ENCODE results near the gene MCCD1. TPM values are rescaled to one million over a fixed set of nuclear protein-coding genes. Genes with fewer than 3 reads are reported as not detected.
A peak's percentile ranks its signal among the peaks of the same experiment; 100 is the strongest.

Gene MCCD1
- total and polyA plus RNA-seq, 2 of the 13 experiments (the other 11 are each of a cell fraction or from before 2014, with no cell fraction given), result 0.15 TPM; not detected in 1

DNA sequence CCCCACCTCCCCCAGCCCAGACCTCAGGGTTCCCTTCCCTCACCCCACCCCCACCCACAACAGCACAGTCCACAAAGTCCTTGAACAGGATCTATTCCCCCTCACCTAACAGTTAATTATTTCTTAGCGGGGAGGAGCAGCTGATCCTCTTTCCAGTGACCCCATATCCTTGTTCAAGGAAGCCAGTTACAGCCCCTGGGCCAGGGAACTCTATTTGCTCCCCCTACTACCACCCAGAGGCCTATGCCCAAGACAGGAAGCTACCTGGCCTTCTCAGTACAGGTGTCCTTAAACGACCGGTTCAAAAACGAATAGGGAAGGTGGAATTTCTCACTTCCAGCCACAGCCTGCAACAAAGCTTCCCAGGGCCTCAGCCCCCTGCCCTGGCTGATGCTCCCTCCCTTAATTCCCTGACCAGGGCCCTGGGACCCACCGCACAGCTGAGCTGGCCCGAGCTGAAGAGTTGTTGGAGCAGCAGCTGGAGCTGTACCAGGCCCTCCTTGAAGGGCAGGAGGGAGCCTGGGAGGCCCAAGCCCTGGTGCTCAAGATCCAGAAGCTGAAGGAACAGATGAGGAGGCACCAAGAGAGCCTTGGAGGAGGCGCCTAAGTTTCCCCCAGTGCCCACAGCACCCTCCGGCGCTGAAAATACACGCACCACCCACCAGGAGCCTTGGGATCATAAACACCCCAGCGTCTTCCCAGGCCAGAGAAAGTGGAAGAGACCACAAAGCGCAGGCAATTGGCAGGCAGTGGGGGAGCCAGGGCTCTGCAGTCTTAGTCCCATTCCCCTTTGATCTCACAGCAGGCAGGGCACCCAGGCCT, 778 bp downstream of the MCCD1 start (continued):
- no peak for TF ChIP-seq KLF6 (CRISPR knock-in tag; IDR thresholded peaks at IDR 0.05)
- TF ChIP-seq ZNF451 (CRISPR knock-in tag; IDR thresholded peaks at IDR 0.05), result no peak
- TF ChIP-seq, protein P1, sequence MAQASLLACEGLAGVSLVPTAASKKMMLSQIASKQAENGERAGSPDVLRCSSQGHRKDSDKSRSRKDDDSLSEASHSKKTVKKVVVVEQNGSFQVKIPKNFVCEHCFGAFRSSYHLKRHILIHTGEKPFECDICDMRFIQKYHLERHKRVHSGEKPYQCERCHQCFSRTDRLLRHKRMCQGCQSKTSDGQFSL (CRISPR knock-in tag; IDR thresholded peaks at IDR 0.05), result peak; percentile 17; the same call in 1 of the 2 replicates
- TF ChIP-seq, protein P2, sequence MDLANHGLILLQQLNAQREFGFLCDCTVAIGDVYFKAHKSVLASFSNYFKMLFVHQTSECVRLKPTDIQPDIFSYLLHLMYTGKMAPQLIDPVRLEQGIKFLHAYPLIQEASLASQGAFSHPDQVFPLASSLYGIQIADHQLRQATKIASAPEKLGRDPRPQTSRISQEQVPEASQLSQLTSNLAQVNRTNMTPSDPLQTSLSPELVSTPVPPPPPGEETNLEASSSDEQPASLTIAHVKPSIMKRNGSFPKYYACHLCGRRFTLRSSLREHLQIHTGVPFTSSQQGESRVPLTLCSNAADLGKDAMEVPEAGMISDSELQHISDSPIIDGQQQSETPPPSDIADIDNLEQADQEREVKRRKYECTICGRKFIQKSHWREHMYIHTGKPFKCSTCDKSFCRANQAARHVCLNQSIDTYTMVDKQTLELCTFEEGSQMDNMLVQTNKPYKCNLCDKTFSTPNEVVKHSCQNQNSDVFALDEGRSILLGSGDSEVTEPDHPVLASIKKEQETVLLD (CRISPR knock-in tag; IDR thresholded peaks at IDR 0.05; ENCODE audit: low read depth), result no peak
- TF ChIP-seq, protein P3, sequence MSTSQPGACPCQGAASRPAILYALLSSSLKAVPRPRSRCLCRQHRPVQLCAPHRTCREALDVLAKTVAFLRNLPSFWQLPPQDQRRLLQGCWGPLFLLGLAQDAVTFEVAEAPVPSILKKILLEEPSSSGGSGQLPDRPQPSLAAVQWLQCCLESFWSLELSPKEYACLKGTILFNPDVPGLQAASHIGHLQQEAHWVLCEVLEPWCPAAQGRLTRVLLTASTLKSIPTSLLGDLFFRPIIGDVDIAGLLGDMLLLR (CRISPR knock-in tag; IDR thresholded peaks at IDR 0.05), result no peak
- no peak for TF ChIP-seq JARID2 (CRISPR knock-in tag; IDR thresholded peaks at IDR 0.05; ENCODE audit: insufficient replicate concordance)
- no peak for TF ChIP-seq NFE2L2 (IDR thresholded peaks at IDR 0.05; ENCODE audit: low read length)
- 0 out of 2 replicates have a peak, but pooled peaks have one; percentile 13 for TF ChIP-seq HOXA5 (CRISPR knock-in tag; IDR thresholded peaks at IDR 0.05)
- TF ChIP-seq, protein P4, sequence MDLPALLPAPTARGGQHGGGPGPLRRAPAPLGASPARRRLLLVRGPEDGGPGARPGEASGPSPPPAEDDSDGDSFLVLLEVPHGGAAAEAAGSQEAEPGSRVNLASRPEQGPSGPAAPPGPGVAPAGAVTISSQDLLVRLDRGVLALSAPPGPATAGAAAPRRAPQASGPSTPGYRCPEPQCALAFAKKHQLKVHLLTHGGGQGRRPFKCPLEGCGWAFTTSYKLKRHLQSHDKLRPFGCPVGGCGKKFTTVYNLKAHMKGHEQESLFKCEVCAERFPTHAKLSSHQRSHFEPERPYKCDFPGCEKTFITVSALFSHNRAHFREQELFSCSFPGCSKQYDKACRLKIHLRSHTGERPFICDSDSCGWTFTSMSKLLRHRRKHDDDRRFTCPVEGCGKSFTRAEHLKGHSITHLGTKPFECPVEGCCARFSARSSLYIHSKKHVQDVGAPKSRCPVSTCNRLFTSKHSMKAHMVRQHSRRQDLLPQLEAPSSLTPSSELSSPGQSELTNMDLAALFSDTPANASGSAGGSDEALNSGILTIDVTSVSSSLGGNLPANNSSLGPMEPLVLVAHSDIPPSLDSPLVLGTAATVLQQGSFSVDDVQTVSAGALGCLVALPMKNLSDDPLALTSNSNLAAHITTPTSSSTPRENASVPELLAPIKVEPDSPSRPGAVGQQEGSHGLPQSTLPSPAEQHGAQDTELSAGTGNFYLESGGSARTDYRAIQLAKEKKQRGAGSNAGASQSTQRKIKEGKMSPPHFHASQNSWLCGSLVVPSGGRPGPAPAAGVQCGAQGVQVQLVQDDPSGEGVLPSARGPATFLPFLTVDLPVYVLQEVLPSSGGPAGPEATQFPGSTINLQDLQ (CRISPR knock-in tag; IDR thresholded peaks at IDR 0.05), result 0 out of 2 replicates have a peak, but pooled peaks have one; percentile 60
- no peak for TF ChIP-seq ZNF570 (CRISPR knock-in tag; IDR thresholded peaks at IDR 0.05; ENCODE audit: borderline replicate concordance)
- TF ChIP-seq HOXA7 (CRISPR knock-in tag; IDR thresholded peaks at IDR 0.05), result no peak
- no peak for TF ChIP-seq CBX1 (IDR thresholded peaks at IDR 0.05; ENCODE audit: low read depth)
- no peak for TF ChIP-seq KLF12 (CRISPR knock-in tag; IDR thresholded peaks at IDR 0.05; ENCODE audit: borderline replicate concordance)
- TF ChIP-seq AKAP8 (CRISPR knock-in tag; IDR thresholded peaks at IDR 0.05), result peak; percentile 59; the same call in 1 of the 2 replicates
- TF ChIP-seq GATAD2A (CRISPR knock-in tag; IDR thresholded peaks at IDR 0.05), result peak; percentile 63; the same call in 1 of the 2 replicates
- no peak for TF ChIP-seq PHF20 (CRISPR knock-in tag; IDR thresholded peaks at IDR 0.05)
- TF ChIP-seq, protein P5, sequence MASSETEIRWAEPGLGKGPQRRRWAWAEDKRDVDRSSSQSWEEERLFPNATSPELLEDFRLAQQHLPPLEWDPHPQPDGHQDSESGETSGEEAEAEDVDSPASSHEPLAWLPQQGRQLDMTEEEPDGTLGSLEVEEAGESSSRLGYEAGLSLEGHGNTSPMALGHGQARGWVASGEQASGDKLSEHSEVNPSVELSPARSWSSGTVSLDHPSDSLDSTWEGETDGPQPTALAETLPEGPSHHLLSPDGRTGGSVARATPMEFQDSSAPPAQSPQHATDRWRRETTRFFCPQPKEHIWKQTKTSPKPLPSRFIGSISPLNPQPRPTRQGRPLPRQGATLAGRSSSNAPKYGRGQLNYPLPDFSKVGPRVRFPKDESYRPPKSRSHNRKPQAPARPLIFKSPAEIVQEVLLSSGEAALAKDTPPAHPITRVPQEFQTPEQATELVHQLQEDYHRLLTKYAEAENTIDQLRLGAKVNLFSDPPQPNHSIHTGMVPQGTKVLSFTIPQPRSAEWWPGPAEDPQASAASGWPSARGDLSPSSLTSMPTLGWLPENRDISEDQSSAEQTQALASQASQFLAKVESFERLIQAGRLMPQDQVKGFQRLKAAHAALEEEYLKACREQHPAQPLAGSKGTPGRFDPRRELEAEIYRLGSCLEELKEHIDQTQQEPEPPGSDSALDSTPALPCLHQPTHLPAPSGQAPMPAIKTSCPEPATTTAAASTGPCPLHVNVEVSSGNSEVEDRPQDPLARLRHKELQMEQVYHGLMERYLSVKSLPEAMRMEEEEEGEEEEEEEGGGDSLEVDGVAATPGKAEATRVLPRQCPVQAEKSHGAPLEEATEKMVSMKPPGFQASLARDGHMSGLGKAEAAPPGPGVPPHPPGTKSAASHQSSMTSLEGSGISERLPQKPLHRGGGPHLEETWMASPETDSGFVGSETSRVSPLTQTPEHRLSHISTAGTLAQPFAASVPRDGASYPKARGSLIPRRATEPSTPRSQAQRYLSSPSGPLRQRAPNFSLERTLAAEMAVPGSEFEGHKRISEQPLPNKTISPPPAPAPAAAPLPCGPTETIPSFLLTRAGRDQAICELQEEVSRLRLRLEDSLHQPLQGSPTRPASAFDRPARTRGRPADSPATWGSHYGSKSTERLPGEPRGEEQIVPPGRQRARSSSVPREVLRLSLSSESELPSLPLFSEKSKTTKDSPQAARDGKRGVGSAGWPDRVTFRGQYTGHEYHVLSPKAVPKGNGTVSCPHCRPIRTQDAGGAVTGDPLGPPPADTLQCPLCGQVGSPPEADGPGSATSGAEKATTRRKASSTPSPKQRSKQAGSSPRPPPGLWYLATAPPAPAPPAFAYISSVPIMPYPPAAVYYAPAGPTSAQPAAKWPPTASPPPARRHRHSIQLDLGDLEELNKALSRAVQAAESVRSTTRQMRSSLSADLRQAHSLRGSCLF (CRISPR knock-in tag; IDR thresholded peaks at IDR 0.05; ENCODE audit: borderline replicate concordance), result 0 out of 2 replicates have a peak, but pooled peaks have one; percentile 60
- 0 out of 2 replicates have a peak, but pooled peaks have one; percentile 43 for TF ChIP-seq RXRA (CRISPR knock-in tag; IDR thresholded peaks at IDR 0.05)
- no peak for TF ChIP-seq ZNF543 (CRISPR knock-in tag; IDR thresholded peaks at IDR 0.05)
- TF ChIP-seq ZBTB3 (CRISPR knock-in tag; IDR thresholded peaks at IDR 0.05; ENCODE audit: borderline replicate concordance, low read depth), result no peak

Data from HepG2 (cell line).